ENCODE measurements around the gene POU2AF3.

DNA sequence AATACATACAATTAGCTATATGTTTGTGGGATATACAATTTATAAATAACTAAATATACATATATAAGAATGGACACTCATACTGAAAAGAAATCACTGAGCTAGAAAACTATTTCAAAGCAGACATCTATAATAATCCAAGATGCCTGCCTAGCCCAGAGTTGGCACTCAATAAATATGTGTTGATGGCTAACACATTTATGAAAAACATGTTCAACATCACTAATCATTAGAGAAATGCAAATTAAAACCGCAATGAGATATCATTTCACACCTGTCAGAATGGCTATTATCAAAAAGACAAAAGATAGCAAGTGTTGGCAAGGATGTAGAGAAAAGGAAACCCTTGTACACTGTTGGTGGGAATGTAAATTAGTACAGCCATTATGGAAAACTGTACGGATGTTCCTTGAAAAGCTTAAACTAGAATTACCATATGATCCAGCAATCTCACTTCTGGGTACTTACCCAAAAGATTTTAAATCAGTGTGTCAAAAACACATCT lies 50.9 kb downstream of the POU2AF3 start:
- TF ChIP-seq NR3C1 (CRISPR knock-in tag; conservative IDR thresholded peaks at IDR 0.05; ENCODE audit: low read depth), result no peak
- TF ChIP-seq SP1 (CRISPR knock-in tag; conservative IDR thresholded peaks at IDR 0.05), result no peak
- TF ChIP-seq, protein P1, sequence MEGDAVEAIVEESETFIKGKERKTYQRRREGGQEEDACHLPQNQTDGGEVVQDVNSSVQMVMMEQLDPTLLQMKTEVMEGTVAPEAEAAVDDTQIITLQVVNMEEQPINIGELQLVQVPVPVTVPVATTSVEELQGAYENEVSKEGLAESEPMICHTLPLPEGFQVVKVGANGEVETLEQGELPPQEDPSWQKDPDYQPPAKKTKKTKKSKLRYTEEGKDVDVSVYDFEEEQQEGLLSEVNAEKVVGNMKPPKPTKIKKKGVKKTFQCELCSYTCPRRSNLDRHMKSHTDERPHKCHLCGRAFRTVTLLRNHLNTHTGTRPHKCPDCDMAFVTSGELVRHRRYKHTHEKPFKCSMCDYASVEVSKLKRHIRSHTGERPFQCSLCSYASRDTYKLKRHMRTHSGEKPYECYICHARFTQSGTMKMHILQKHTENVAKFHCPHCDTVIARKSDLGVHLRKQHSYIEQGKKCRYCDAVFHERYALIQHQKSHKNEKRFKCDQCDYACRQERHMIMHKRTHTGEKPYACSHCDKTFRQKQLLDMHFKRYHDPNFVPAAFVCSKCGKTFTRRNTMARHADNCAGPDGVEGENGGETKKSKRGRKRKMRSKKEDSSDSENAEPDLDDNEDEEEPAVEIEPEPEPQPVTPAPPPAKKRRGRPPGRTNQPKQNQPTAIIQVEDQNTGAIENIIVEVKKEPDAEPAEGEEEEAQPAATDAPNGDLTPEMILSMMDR (IDR thresholded peaks at IDR 0.05), result no peak
- TF ChIP-seq ATF1 (CRISPR knock-in tag; IDR thresholded peaks at IDR 0.05), result no peak
- TF ChIP-seq FOXJ3 (CRISPR knock-in tag; IDR thresholded peaks at IDR 0.05; ENCODE audit: borderline replicate concordance), result no peak
- TF ChIP-seq TEAD4 (CRISPR knock-in tag; IDR thresholded peaks at IDR 0.05), result no peak
- TF ChIP-seq, protein P2, sequence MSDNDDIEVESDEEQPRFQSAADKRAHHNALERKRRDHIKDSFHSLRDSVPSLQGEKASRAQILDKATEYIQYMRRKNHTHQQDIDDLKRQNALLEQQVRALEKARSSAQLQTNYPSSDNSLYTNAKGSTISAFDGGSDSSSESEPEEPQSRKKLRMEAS (CRISPR knock-in tag; IDR thresholded peaks at IDR 0.05), result no peak
- TF ChIP-seq, protein P3, sequence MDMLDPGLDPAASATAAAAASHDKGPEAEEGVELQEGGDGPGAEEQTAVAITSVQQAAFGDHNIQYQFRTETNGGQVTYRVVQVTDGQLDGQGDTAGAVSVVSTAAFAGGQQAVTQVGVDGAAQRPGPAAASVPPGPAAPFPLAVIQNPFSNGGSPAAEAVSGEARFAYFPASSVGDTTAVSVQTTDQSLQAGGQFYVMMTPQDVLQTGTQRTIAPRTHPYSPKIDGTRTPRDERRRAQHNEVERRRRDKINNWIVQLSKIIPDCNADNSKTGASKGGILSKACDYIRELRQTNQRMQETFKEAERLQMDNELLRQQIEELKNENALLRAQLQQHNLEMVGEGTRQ (CRISPR knock-in tag; IDR thresholded peaks at IDR 0.05), result no peak
- no peak for TF ChIP-seq ZNF121 (CRISPR knock-in tag; IDR thresholded peaks at IDR 0.05)
- TF ChIP-seq FOXP1 (CRISPR knock-in tag; IDR thresholded peaks at IDR 0.05; ENCODE audit: borderline replicate concordance), result no peak
- TF ChIP-seq TCF7 (CRISPR knock-in tag; IDR thresholded peaks at IDR 0.05; ENCODE audit: low read depth), result no peak

Measured in WTC11 (cell line).